Measurements from ENCODE around the gene TMEM213.

GRCh38 chr7:138832966-138833365 lies 35.2 kb downstream of the TMEM213 start:
- TF ChIP-seq YY1 (IDR thresholded peaks at IDR 0.05; ENCODE audit: insufficient read depth, insufficient read length) (no peak), SUZ12 (IDR thresholded peaks at IDR 0.05; ENCODE audit: extremely low read depth, insufficient read depth, insufficient read length) (no peak), ZNF274 (IDR thresholded peaks at IDR 0.05; ENCODE audit: low read depth, low read length) (no peak)
